Measurements from ENCODE around the gene FSTL5.

- TF ChIP-seq, protein P1, sequence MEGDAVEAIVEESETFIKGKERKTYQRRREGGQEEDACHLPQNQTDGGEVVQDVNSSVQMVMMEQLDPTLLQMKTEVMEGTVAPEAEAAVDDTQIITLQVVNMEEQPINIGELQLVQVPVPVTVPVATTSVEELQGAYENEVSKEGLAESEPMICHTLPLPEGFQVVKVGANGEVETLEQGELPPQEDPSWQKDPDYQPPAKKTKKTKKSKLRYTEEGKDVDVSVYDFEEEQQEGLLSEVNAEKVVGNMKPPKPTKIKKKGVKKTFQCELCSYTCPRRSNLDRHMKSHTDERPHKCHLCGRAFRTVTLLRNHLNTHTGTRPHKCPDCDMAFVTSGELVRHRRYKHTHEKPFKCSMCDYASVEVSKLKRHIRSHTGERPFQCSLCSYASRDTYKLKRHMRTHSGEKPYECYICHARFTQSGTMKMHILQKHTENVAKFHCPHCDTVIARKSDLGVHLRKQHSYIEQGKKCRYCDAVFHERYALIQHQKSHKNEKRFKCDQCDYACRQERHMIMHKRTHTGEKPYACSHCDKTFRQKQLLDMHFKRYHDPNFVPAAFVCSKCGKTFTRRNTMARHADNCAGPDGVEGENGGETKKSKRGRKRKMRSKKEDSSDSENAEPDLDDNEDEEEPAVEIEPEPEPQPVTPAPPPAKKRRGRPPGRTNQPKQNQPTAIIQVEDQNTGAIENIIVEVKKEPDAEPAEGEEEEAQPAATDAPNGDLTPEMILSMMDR (conservative IDR thresholded peaks at IDR 0.05; ENCODE audit: low read depth in 2 of 2), result no peak
- TF ChIP-seq, protein P2, sequence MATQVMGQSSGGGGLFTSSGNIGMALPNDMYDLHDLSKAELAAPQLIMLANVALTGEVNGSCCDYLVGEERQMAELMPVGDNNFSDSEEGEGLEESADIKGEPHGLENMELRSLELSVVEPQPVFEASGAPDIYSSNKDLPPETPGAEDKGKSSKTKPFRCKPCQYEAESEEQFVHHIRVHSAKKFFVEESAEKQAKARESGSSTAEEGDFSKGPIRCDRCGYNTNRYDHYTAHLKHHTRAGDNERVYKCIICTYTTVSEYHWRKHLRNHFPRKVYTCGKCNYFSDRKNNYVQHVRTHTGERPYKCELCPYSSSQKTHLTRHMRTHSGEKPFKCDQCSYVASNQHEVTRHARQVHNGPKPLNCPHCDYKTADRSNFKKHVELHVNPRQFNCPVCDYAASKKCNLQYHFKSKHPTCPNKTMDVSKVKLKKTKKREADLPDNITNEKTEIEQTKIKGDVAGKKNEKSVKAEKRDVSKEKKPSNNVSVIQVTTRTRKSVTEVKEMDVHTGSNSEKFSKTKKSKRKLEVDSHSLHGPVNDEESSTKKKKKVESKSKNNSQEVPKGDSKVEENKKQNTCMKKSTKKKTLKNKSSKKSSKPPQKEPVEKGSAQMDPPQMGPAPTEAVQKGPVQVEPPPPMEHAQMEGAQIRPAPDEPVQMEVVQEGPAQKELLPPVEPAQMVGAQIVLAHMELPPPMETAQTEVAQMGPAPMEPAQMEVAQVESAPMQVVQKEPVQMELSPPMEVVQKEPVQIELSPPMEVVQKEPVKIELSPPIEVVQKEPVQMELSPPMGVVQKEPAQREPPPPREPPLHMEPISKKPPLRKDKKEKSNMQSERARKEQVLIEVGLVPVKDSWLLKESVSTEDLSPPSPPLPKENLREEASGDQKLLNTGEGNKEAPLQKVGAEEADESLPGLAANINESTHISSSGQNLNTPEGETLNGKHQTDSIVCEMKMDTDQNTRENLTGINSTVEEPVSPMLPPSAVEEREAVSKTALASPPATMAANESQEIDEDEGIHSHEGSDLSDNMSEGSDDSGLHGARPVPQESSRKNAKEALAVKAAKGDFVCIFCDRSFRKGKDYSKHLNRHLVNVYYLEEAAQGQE (IDR thresholded peaks at IDR 0.05; ENCODE audit: unreplicated experiment), result no peak
- TF ChIP-seq POLR2AphosphoS5 (IDR thresholded peaks at IDR 0.05; ENCODE audit: low read depth) (no peak), EZH2 (IDR thresholded peaks at IDR 0.05; ENCODE audit: low read depth, unreplicated experiment) (no peak), EZH2phosphoT487 (IDR thresholded peaks at IDR 0.05; ENCODE audit: unreplicated experiment) (no peak), ETS1 (IDR thresholded peaks at IDR 0.05) (no peak), ZNF114 (CRISPR knock-in tag; IDR thresholded peaks at IDR 0.05) (no peak), ZNF331 (CRISPR knock-in tag; IDR thresholded peaks at IDR 0.05; ENCODE audit: low read depth) (no peak)
Measured at GRCh38 chr4:161343569-161343950, 820.2 kb downstream of the FSTL5 start.
